Uterus (tissue), 2 donors: ENCODE results near the gene FAM228B.

Source experiments
- POLR2A ChIP-seq, 2 donors: fragments of 450-650 bp; IDR thresholded peaks; one replicate each; pipeline ENCODE4 v1.6.1; 2016; ENCODE audit warnings: antibody characterized with exemption in 2 of 2, mild to moderate bottlenecking in 1 of 2, moderate library complexity in 1 of 2
- TF ChIP-seq, protein P1 (sequence below), 4 experiments: fragments of 200-600 bp in 2 of 4; fragments of 450-650 bp in 2 of 4; sonication (generic) in 2 of 4; IDR thresholded peaks; one replicate each; pipeline ENCODE4 v1.5.1; 2016 to 2019; ENCODE audit warnings: antibody characterized with exemption in 4 of 4, mild to moderate bottlenecking in 2 of 4, moderate library complexity in 1 of 4

DNA sequence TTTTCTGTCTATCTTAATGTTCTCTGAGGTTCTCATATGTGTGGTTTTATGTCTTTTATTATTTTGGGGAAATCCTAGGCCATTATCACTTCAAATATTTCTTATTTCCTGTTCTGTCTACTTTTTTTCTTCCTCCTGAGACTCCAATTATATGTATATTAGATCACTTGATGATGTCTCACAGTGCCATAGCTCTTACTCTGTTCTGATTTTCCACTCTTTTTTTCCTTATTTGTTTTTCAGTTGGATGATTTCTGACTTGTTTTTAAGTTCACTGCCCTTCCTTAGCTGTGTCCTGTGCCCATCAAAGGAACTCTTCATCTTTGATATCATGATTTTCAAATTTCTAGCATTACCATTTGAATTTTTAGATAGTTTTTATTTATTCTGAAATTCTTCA, 24.1 kb downstream of the FAM228B start:
- TF ChIP-seq, protein P1, sequence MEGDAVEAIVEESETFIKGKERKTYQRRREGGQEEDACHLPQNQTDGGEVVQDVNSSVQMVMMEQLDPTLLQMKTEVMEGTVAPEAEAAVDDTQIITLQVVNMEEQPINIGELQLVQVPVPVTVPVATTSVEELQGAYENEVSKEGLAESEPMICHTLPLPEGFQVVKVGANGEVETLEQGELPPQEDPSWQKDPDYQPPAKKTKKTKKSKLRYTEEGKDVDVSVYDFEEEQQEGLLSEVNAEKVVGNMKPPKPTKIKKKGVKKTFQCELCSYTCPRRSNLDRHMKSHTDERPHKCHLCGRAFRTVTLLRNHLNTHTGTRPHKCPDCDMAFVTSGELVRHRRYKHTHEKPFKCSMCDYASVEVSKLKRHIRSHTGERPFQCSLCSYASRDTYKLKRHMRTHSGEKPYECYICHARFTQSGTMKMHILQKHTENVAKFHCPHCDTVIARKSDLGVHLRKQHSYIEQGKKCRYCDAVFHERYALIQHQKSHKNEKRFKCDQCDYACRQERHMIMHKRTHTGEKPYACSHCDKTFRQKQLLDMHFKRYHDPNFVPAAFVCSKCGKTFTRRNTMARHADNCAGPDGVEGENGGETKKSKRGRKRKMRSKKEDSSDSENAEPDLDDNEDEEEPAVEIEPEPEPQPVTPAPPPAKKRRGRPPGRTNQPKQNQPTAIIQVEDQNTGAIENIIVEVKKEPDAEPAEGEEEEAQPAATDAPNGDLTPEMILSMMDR (IDR thresholded peaks at IDR 0.05) = no peak
- TF ChIP-seq POLR2A (IDR thresholded peaks at IDR 0.05) = no peak
